Measurements from ENCODE around the gene GCN1. TPM values are rescaled to one million over a fixed set of nuclear protein-coding genes. Genes with fewer than 3 reads are reported as not detected.

GCN1 gene
- total and polyA plus RNA-seq, 10 of the 15 experiments (the other 5 are each of a cell fraction or from before 2014, with no cell fraction given), result 10.8 to 150 (median 58.3) TPM

DNA sequence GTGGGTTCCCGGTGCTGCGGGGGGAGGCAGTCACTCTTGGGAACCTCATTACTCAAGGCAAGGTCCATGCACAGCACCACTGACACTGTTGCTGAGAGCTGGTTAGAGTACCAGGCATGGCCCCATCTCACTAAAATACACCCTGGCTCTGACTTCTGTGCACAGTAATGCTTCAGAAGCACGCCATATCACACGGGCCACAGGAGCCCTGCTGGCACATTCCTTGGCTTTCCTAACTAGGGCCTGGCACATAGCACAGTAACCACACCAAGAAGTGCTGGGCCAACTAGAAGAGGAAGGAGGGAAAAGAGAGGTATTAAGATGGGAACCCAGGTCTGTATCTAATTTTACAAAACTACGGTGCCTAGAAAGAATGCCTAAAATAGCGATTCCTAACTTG lies 64.5 kb downstream of the GCN1 start:
- Histone ChIP-seq H3K9me3 (replicated peaks; ENCODE audit: control insufficient read depth, insufficient read depth, low read length) (no peaks in the 10 kb centered on the region), H3K9ac (ENCODE audit: control insufficient read depth, insufficient read depth, low read length) (no peak overlapping the region), H3K4me3 (no peak overlapping the region), H3K79me2 (ENCODE audit: control insufficient read depth, insufficient read depth, low read length) (no peaks in the 10 kb centered on the region; the same call in 1 of the 2 replicates), H3K27ac (ENCODE audit: control insufficient read depth, insufficient read depth) (no peak overlapping the region), H3K4me2 (ENCODE audit: control insufficient read depth, insufficient read depth) (no peak overlapping the region), H3K27me3 (replicated peaks in 1 of 2; ENCODE audit: control insufficient read depth in 2 of 2, insufficient read depth in 2 of 2, low read length in 1 of 2) (no peaks in the 10 kb centered on the region), H3K4me1 (ENCODE audit: control insufficient read depth, insufficient read depth, low read length) (peaks cover 31% of the 10 kb centered on the region), H2AFZ (ENCODE audit: control insufficient read depth, low read depth, low read length) (no peak overlapping the region), H4K20me1 (ENCODE audit: control insufficient read depth, insufficient read depth) (no peaks in the 10 kb centered on the region), H3K36me3 (ENCODE audit: control insufficient read depth in 2 of 2, insufficient read depth in 2 of 2, low read length in 1 of 2) (peaks cover 40 to 44% of the 10 kb centered on the region in 2 experiments)
- ChIA-PET POLR2A (interaction anchor here (8.1 kb wide), 1 partner anchor 11 kb away, joined by 141 read pairs; the partner anchor contains the start of gene RAB35), CTCF (no interaction called here), RAD21 (ENCODE audit: unreplicated experiment) (no interaction called here), SMC1A (ENCODE audit: uncharacterized antibody, unreplicated experiment) (interaction anchor here (4.9 kb wide), 1 partner anchor 11 kb away, joined by 142 read pairs; the partner anchor contains the start of gene RAB35)
- DNase-seq (ENCODE audit: low read depth, low spot score), result no peak
- in situ Hi-C loops (cut with MboI), result no loop called here
- ATAC-seq, result no peak
- intact Hi-C loops (cut with micrococcal nuclease; ENCODE audit: unreplicated experiment), result no loop called here
- no peak for FAIRE-seq
- TF ChIP-seq, protein P1, sequence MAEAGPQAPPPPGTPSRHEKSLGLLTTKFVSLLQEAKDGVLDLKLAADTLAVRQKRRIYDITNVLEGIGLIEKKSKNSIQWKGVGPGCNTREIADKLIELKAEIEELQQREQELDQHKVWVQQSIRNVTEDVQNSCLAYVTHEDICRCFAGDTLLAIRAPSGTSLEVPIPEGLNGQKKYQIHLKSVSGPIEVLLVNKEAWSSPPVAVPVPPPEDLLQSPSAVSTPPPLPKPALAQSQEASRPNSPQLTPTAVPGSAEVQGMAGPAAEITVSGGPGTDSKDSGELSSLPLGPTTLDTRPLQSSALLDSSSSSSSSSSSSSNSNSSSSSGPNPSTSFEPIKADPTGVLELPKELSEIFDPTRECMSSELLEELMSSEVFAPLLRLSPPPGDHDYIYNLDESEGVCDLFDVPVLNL (IDR thresholded peaks at IDR 0.05; ENCODE audit: low read depth, low read length), result no peak
- TF ChIP-seq NR2F1 (conservative IDR thresholded peaks at IDR 0.05), result no peak
- TF ChIP-seq, protein P2, sequence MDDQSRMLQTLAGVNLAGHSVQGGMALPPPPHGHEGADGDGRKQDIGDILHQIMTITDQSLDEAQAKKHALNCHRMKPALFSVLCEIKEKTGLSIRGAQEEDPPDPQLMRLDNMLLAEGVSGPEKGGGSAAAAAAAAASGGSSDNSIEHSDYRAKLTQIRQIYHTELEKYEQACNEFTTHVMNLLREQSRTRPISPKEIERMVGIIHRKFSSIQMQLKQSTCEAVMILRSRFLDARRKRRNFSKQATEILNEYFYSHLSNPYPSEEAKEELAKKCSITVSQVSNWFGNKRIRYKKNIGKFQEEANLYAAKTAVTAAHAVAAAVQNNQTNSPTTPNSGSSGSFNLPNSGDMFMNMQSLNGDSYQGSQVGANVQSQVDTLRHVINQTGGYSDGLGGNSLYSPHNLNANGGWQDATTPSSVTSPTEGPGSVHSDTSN (IDR thresholded peaks at IDR 0.05; ENCODE audit: insufficient replicate concordance, low read depth, low read length), result no peak
- TF ChIP-seq, protein P3, sequence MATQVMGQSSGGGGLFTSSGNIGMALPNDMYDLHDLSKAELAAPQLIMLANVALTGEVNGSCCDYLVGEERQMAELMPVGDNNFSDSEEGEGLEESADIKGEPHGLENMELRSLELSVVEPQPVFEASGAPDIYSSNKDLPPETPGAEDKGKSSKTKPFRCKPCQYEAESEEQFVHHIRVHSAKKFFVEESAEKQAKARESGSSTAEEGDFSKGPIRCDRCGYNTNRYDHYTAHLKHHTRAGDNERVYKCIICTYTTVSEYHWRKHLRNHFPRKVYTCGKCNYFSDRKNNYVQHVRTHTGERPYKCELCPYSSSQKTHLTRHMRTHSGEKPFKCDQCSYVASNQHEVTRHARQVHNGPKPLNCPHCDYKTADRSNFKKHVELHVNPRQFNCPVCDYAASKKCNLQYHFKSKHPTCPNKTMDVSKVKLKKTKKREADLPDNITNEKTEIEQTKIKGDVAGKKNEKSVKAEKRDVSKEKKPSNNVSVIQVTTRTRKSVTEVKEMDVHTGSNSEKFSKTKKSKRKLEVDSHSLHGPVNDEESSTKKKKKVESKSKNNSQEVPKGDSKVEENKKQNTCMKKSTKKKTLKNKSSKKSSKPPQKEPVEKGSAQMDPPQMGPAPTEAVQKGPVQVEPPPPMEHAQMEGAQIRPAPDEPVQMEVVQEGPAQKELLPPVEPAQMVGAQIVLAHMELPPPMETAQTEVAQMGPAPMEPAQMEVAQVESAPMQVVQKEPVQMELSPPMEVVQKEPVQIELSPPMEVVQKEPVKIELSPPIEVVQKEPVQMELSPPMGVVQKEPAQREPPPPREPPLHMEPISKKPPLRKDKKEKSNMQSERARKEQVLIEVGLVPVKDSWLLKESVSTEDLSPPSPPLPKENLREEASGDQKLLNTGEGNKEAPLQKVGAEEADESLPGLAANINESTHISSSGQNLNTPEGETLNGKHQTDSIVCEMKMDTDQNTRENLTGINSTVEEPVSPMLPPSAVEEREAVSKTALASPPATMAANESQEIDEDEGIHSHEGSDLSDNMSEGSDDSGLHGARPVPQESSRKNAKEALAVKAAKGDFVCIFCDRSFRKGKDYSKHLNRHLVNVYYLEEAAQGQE (IDR thresholded peaks at IDR 0.05; ENCODE audit: low read depth, low read length), result no peak
- no peak for TF ChIP-seq ZBED1 (IDR thresholded peaks at IDR 0.05; ENCODE audit: borderline replicate concordance)
- TF ChIP-seq, protein P4, sequence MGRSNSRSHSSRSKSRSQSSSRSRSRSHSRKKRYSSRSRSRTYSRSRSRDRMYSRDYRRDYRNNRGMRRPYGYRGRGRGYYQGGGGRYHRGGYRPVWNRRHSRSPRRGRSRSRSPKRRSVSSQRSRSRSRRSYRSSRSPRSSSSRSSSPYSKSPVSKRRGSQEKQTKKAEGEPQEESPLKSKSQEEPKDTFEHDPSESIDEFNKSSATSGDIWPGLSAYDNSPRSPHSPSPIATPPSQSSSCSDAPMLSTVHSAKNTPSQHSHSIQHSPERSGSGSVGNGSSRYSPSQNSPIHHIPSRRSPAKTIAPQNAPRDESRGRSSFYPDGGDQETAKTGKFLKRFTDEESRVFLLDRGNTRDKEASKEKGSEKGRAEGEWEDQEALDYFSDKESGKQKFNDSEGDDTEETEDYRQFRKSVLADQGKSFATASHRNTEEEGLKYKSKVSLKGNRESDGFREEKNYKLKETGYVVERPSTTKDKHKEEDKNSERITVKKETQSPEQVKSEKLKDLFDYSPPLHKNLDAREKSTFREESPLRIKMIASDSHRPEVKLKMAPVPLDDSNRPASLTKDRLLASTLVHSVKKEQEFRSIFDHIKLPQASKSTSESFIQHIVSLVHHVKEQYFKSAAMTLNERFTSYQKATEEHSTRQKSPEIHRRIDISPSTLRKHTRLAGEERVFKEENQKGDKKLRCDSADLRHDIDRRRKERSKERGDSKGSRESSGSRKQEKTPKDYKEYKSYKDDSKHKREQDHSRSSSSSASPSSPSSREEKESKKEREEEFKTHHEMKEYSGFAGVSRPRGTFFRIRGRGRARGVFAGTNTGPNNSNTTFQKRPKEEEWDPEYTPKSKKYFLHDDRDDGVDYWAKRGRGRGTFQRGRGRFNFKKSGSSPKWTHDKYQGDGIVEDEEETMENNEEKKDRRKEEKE (IDR thresholded peaks at IDR 0.05), result no peak
- TF ChIP-seq SMARCA5 (IDR thresholded peaks at IDR 0.05), result no peak
- TF ChIP-seq, protein P5, sequence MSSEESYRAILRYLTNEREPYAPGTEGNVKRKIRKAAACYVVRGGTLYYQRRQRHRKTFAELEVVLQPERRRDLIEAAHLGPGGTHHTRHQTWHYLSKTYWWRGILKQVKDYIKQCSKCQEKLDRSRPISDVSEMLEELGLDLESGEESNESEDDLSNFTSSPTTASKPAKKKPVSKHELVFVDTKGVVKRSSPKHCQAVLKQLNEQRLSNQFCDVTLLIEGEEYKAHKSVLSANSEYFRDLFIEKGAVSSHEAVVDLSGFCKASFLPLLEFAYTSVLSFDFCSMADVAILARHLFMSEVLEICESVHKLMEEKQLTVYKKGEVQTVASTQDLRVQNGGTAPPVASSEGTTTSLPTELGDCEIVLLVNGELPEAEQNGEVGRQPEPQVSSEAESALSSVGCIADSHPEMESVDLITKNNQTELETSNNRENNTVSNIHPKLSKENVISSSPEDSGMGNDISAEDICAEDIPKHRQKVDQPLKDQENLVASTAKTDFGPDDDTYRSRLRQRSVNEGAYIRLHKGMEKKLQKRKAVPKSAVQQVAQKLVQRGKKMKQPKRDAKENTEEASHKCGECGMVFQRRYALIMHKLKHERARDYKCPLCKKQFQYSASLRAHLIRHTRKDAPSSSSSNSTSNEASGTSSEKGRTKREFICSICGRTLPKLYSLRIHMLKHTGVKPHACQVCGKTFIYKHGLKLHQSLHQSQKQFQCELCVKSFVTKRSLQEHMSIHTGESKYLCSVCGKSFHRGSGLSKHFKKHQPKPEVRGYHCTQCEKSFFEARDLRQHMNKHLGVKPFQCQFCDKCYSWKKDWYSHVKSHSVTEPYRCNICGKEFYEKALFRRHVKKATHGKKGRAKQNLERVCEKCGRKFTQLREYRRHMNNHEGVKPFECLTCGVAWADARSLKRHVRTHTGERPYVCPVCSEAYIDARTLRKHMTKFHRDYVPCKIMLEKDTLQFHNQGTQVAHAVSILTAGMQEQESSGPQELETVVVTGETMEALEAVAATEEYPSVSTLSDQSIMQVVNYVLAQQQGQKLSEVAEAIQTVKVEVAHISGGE (CRISPR knock-in tag; IDR thresholded peaks at IDR 0.05), result no peak
- TF ChIP-seq, protein P6, sequence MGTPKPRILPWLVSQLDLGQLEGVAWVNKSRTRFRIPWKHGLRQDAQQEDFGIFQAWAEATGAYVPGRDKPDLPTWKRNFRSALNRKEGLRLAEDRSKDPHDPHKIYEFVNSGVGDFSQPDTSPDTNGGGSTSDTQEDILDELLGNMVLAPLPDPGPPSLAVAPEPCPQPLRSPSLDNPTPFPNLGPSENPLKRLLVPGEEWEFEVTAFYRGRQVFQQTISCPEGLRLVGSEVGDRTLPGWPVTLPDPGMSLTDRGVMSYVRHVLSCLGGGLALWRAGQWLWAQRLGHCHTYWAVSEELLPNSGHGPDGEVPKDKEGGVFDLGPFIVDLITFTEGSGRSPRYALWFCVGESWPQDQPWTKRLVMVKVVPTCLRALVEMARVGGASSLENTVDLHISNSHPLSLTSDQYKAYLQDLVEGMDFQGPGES (IDR thresholded peaks at IDR 0.05), result no peak
- WGBS (ENCODE audit: insufficient coverage, insufficient replicate concordance, low lambda C conversion rate, missing lambda C conversion rate), result 97% methylated on average over 6 of the region's 6 CpGs
- no TSS peak for BruUV-seq (replicated peaks)
